SH-SY5Y (cell line): ENCODE data around the gene CALM1.

ENCODE experiments used
- GATA2 ChIP-seq: IDR thresholded peaks from 2 replicates; pipeline ENCODE4 v1.6.1; 2011; ENCODE audit warnings: mild to moderate bottlenecking, low read depth, low read length
- GATA3 ChIP-seq: IDR thresholded peaks from 2 replicates; pipeline ENCODE4 v1.6.1; 2011; ENCODE audit warnings: low read depth, mild to moderate bottlenecking, low read length, moderate library complexity

The CALM1 gene

GRCh38 chr14:90438841-90439240 is 42.0 kb downstream of the CALM1 start:
- TF ChIP-seq GATA2 = no peak
- TF ChIP-seq GATA3 = no peak

GRCh38 chr14:90440021-90440451 is 43.2 kb downstream of the CALM1 start:
- TF ChIP-seq GATA2 (no peak), GATA3 (no peak)

- TF ChIP-seq GATA2 (no peak), GATA3 (no peak)
Measured at GRCh38 chr14:90440592-90440991, 43.8 kb downstream of the CALM1 start.

- TF ChIP-seq GATA2 = no peak
- TF ChIP-seq GATA3 = no peak
Measured at GRCh38 chr14:90442388-90442787, 45.6 kb downstream of the CALM1 start.

- TF ChIP-seq GATA2 = peak; percentile 86
- TF ChIP-seq GATA3 = no peak
Measured at GRCh38 chr14:90443161-90444076, 46.6 kb downstream of the CALM1 start.

GRCh38 chr14:90444077-90444696 is 47.4 kb downstream of the CALM1 start:
- no peak for TF ChIP-seq GATA2

- no peak for TF ChIP-seq GATA2
- no peak for TF ChIP-seq GATA3
Measured at GRCh38 chr14:90445011-90445410, 48.2 kb downstream of the CALM1 start.

GRCh38 chr14:90446405-90446804 is 49.6 kb downstream of the CALM1 start:
- TF ChIP-seq GATA3 = no peak
- no peak for TF ChIP-seq GATA2

GRCh38 chr14:90447720-90448497 is 51.1 kb downstream of the CALM1 start:
- TF ChIP-seq GATA2 (no peak), GATA3 (no peak)

GRCh38 chr14:90449411-90449810 is 52.6 kb downstream of the CALM1 start:
- TF ChIP-seq GATA3 (no peak), GATA2 (no peak)

- TF ChIP-seq GATA3 = no peak
- TF ChIP-seq GATA2 = no peak
Measured at GRCh38 chr14:90450151-90450550, 53.3 kb downstream of the CALM1 start.

- no peak for TF ChIP-seq GATA3
- 0 out of 2 replicates have a peak, but pooled peaks have one; percentile 24 for TF ChIP-seq GATA2
Measured at GRCh38 chr14:90450667-90451066, 53.8 kb downstream of the CALM1 start.

GRCh38 chr14:90451443-90451842 is 54.6 kb downstream of the CALM1 start:
- no peak for TF ChIP-seq GATA2
- TF ChIP-seq GATA3 = no peak

GRCh38 chr14:90451961-90452360 is 55.1 kb downstream of the CALM1 start:
- TF ChIP-seq GATA3 = peak; percentile 96
- TF ChIP-seq GATA2 = peak; percentile 96
